Upper lobe of left lung (tissue), 4 donors: Measurements from ENCODE around the gene LIG1.

Source experiments
- CTCF ChIP-seq, 6 experiments: fragments of 450-650 bp in 4 of 6; fragments of 200-600 bp in 2 of 6; sonication (generic) in 2 of 6; IDR thresholded peaks; one replicate each; pipeline ENCODE4 v1.5.1; 2016 to 2019; ENCODE audit warnings: antibody characterized with exemption in 6 of 6
- POLR2A ChIP-seq, 4 donors: fragments of 450-650 bp; IDR thresholded peaks; one replicate each; pipeline ENCODE4 v1.5.1; 2016 to 2017; ENCODE audit warnings: antibody characterized with exemption in 4 of 4, mild to moderate bottlenecking in 2 of 4

GRCh38 chr19:48186015-48186414 lies 15.9 kb upstream of the LIG1 start:
- TF ChIP-seq POLR2A (IDR thresholded peaks at IDR 0.05): no peak
- no peak for TF ChIP-seq CTCF (IDR thresholded peaks at IDR 0.05)
